HG02884 (cell line): Measurements from ENCODE around the gene MYT1.
"Not testable (repeated sequence)": the region's sequence is repeated elsewhere in the genome, so short reads cannot be mapped to it uniquely, and the experiment has no call there.

Source experiments
- ATAC-seq: cut with Tn5 transposase; IDR thresholded peaks from one replicate; pipeline ENCODE4 v1.9.1; 2021; ENCODE audit warnings: mild to moderate bottlenecking, moderate library complexity; ENCODE audit not compliant: unreplicated experiment

Gene MYT1

DNA sequence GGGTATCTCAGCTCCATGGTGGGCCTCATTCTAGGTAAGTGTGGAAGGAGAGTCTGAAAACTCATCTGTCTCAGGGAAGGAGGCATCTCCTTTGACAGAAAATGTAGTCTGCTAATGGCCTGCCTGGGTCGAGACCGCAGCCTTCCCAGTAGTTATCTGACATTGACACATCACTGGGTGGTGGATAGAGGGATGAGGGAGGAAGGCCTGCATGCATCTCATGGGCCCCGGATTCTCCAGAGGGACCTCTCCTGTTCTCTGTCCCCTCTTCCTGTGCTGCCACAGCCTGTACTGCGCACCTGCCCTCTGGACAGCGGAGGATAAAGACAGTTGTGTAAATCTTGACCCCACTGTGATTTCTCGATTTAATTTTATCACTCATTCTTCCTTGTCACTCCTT, 96.0 kb downstream of the MYT1 start:
- ATAC-seq = no peak

DNA sequence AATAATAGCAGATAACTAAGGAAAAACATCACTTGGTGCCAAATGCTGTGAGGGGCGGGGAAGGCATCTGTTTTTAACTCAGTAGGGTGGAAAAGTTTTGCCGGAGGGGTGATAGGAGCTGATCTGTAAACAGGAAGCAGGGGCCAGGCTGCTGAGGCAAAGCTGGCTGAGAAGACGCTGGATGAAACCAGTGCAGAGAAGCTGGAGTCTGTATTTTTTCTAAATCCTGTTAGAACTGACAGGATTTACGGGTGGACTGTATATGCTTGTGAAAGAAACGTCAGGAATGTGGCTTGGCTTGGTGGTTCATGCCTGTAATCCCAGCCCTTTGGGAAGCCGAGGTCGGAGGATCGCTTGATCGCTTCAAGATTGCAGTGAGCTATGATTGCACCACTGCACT, 96.9 kb downstream of the MYT1 start:
- no peak for ATAC-seq

- ATAC-seq = no peak
Observed at GRCh38 chr20:64264091-64264490, 99.8 kb downstream of the MYT1 start.

DNA sequence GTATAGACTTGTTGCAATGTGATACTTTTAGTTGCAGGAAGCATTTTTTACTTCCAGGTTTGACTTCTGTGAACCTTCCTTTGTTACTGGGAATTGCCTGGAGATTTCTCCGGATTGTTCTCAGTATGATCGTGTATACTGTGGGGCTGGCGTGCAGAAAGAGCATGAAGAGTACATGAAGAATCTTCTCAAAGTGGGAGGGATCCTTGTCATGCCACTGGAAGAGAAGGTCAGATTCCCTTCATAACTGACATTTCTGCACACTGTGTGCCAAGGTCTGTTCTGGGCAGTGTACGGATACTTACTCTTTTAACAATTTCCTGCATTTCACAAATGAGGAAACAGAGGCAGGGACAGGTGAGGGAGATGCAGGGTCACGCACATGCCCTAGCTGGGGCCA, 100.9 kb downstream of the MYT1 start:
- no peak for ATAC-seq

DNA sequence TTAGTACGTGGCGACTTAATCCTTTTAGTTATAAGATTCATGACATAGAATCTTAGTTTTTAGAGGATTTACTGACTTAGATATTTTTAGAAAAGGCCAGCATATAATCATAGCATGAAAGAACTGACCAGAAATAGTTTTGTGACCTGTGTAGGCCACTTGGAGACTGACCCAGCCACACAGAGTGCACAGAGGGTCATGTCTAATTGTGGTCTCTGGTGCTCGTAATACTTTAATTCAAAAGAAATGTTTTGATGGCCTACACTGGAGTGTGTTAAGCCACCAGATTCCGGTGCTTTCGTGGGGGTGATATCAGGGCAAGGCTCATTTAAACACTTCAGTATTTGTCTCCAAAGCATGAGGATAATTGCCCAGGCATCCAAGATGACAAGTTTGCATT, 102.7 kb downstream of the MYT1 start:
- ATAC-seq = no peak

GRCh38 chr20:64268174-64268573, 103.9 kb downstream of the MYT1 start:
- ATAC-seq = no peak

DNA sequence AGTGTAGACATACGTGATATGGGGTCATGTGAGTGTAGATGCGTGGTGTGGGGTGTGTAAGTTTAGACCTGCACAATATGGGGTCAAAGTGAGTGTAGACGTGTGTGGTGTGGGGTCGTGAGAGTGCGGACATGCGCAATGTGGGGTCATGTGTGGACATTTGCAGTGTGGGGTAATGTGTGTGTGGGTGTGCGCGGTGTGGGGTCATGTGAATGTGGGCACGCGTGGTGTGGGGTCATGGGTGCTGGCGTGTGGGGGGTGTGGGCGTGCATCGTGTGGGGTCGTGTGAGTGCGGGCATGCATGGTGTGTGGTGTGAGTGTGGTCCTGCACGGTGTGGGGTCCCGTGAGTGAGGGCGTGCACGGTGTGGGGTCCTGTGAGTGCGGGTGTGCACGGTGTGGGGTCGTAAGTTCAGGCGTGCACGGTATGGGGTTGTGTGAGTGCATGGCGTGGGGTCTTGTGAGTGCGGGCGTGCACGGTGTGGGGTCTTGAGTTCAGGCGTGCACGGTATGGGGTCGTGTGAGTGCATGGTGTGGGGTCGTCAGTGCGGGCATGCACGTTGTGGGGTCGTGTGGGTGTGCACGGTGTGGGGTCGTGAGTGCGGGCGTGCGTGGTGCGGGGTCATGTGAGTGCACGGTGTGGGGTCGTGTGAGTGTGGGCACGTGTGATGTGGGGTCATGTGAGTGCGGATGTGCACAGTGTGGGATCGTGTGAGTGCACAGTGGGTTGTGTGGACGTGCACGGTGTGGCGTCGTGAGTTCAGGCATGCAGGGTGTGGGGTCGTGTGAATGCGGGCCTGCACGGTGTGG, 105.6 kb downstream of the MYT1 start:
- ATAC-seq = no peak

DNA sequence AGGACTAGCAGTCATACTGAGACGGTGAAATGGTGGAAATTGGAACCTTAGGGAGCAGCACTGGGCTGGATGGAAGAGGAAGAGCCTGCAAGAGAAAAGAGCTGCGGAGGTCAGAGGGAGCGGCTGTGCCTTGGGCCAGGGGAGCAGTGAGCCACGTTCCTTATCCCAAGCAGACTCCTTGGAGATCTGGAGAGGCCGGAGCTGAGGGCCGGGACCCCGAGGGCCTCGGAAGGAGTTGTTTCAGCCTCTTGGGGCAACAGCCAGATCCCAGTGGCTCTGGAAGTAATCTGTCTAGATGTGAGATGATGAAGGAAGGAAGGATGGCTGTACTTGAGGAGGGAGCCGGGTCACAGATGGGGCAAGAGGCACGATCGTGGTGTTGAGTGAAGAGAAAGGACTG, 107.4 kb downstream of the MYT1 start:
- no peak for ATAC-seq

DNA sequence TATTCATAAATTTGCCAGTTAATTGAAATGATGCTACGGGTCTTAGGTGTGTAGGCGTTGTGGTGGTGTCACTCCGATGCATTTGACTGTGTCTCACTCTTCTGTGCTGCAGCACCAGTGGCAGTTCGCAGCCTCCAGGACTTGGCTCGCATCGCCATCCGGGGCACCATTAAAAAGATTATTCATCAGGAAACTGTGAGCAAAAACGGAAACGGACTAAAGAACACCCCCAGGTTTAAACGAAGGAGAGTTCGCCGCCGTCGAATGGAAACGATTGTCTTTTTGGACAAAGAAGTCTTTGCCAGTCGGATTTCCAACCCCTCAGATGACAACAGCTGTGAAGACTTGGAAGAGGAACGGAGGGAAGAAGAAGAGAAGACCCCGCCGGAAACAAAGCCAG, 108.9 kb downstream of the MYT1 start:
- ATAC-seq = no peak

DNA sequence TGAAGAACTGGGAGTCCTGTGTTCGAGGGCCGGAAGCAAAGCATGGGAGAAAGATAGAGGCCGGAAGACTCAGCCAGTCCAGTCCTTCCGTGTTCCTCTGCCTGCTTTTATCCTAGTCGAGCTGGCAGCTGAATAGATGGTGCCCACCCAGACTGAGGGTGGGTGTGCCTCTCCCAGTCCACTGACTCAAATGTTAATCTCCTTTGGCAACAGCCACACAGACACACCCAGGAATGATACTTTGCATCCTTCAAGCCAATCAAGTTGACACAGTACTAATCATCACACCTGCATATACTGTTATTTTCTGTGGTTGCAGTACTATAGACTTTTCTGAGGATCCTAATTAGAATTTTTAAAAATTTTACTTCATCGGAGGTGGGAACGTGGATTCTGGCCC, 112.6 kb downstream of the MYT1 start:
- no peak for ATAC-seq

DNA sequence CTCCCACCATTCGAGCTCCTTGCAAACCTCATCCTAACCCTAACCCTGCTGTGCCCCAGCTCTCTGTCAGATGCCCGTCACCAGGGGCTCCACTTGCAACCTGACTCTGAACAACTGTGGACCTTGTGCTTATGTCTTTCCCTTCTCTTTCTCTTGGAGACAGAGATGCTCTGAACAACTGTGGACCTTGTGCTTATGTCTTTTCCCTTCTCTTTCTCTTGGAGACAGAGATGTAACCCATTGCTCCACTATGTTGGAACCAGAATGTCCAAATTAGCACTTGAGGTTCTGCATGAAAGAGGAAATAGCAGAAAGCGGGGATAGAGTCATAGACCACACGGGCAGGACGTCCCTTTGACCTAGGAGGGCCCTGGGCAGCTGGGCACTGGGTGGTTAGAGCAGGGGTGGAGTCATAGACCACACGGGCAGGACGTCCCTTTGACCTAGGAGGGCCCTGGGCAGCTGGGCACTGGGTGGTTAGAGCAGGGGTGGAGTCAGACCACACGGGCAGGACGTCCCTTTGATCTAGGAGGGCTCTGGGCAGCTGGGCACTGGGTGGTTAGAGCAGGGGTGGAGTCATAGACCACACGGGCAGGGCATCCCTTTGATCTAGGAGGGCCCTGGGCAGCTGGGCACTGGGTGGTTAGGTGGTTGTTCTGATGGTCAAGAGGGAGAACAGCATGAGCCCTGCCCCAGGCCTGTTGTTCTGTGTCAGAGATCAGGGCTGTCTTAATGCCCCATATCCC, 113.5 kb downstream of the MYT1 start:
- ATAC-seq = no peak

DNA sequence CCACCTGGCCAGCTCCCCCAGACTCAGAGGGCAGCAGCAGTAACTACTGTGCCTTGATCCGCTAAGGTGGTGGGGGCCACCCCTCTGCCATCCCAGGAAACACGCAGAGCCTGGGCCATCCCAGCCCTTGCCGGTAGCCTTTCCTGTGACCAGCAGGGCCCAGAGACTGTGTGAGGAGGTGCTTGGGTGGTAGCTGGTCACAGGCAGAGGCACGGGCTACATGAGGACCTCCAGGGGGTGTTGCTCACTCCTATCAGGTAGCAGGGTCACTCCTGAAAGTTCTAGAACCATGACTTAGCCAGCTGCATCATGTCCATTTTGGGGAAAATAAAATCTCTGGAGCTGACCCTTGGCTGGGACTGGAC, 114.0 kb downstream of the MYT1 start:
- no peak for ATAC-seq

- no peak for ATAC-seq
Observed at GRCh38 chr20:64279826-64280459, 115.7 kb downstream of the MYT1 start.

DNA sequence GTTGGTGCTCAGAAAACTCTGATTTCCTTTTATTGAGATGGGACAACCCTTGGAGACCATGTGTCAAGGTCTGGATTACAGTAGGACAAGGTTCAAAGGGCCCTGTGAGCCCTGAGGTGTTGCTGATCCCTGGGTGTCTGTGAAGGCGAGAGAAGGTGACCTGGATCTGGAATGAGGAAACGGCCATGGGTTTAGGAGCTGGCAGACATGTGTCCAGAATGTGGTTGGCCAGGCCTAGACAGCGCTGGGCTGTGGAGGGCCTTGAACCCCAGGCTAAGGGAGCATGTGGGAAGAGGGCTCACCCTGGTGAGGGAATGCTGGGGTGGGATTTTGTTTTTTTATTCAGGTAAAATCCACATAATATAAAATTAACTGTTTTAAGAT, 116.2 kb downstream of the MYT1 start:
- no peak for ATAC-seq

DNA sequence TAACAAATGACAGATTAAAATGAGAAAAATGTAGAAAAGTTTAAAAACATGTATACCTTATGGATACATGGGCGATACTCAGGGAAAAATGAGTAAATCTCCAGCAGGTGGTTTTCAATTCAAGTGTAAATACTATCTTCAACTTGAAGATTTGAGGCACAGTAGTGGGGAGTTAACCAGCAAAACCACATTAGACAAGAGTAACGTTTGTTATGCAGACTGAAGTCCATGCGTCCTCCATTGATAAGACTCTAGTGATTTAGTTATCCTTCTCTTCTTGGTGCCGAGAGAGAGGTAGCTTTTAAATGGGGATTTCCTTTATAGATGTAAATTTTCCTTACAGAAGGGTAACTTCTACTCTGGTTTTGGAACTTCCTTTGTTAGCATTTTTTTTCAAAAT, 119.4 kb downstream of the MYT1 start:
- ATAC-seq = no peak

- peak; percentile 83 for ATAC-seq
Observed at GRCh38 chr20:64285579-64286446, 121.6 kb downstream of the MYT1 start.

DNA sequence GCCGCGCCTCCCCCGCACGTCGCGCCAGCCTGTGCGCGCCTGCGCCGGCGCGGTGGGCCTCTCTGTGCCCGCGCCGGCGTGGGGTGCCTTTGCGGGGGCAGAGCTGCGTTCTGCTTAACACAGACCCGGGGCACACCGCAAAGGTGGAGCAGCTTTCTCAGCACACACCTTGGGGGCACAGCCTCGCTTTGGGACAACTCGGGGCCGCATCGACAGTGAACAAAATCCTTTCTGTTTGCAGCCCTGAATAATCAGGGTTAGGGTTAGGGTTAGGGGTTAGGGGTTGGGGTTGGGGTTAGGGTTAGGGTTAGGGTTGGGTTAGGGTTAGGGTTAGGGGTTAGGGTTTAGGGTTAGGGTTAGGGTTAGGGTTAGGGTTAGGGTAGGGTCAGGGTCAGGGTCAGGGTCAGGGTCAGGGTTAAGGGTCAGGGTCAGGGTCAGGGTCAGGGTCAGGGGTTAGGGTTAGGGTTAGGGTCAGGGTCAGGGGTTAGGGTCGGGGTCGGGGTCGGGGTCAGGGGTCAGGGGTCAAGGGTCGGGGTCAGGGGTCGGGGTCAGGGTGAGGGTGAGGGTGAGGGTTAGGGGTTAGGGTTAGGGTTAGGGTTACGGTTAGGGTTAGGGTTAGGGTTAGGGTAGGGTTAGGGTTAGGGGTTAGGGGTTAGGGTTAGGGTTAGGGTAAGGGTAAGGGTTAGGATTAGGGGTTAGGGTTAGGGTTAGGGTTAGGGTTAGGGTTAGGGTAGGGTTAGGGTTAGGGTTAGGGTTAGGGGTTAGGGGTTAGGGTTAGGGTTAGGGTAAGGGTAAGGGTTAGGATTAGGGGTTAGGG, 122.4 kb downstream of the MYT1 start:
- not testable (repeated sequence) for ATAC-seq

DNA sequence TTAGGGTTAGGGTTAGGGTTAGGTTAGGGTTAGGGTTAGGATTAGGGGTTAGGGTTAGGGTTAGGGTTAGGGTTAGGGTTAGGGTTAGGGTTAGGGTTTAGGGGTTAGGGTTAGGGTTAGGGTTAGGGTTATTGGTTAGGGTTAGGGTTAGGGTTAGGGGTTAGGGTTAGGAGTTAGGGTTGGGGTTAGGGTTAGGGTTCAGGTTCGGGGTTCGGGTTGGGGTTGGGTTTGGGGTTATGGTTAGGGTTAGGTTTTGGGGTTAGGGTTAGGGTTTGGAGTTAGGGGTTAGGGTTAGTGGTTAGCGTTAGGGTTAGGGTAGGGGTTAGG, 123.0 kb downstream of the MYT1 start:
- ATAC-seq = not testable (repeated sequence)
